ENCODE results near the gene SYAP1. TPM values are rescaled to one million over a fixed set of nuclear protein-coding genes. Genes with fewer than 3 reads are reported as not detected.

Gene SYAP1
- total RNA-seq, 3 donors from 2014 or later (not counting 1 experiment from before 2014, with no cell fraction given) = 42.9 to 58.4 (median 45.4) TPM

GRCh38 chrX:16702700-16703599 is 16.5 kb upstream of the SYAP1 start:
- no peaks in the 10 kb centered on the region for H3K4me1 ChIP-seq (ENCODE audit: control insufficient read depth, insufficient read depth, low read length)
- H3K27ac Mint-ChIP-seq = no peak overlapping the region
- WGBS (ENCODE audit: insufficient coverage) = 96% methylated on average over 15 of the region's 15 CpGs
- no peaks in the 10 kb centered on the region for H3K36me3 Mint-ChIP-seq
- DNase-seq (no peak), ATAC-seq (no peak)
- no peaks in the 10 kb centered on the region for H3K9me3 Mint-ChIP-seq
- intact Hi-C loops (cut with micrococcal nuclease) = no loop called here
- no peaks in the 10 kb centered on the region for H3K36me3 ChIP-seq (ENCODE audit: control insufficient read depth, insufficient read depth, low read length)
- no peaks in the 10 kb centered on the region for H3K27me3 ChIP-seq (ENCODE audit: control insufficient read depth, insufficient read depth, low read length)
- H3K4me1 Mint-ChIP-seq = no peaks in the 10 kb centered on the region
- H3K4me3 ChIP-seq (ENCODE audit: low read length) = no peak overlapping the region
- no peaks in the 10 kb centered on the region for H3K27me3 Mint-ChIP-seq (ENCODE audit: low read depth in 2 of 2)
- H3K4me3 Mint-ChIP-seq = no peak overlapping the region
- TF ChIP-seq CTCF (IDR thresholded peaks at IDR 0.05) = no peak
- H3K9me3 ChIP-seq (ENCODE audit: control insufficient read depth, insufficient read depth, low read length) = no peaks in the 10 kb centered on the region
- no peak overlapping the region for H3K27ac ChIP-seq (ENCODE audit: low read length)

DNA sequence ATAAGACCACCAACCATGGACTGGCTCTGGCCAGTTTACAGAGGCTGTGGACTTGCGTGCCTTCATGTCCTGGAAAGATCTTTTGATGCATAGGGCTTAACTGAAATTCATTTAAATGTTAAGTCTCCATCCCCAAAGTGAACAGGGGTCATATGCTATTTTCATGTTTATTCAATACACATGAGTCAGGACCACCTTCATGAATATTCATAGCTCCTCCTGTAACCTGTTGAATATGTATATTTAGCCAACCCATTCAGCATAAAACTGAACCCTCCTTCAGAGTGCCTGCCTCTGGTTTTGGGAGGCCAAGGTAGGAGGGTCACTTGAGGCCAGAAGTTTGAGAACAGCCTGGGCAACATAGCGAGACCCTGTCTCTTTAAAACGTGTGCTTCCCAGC is 14.0 kb upstream of the SYAP1 start:
- Histone ChIP-seq H3K36me3 (ENCODE audit: control insufficient read depth, insufficient read depth, low read length) (no peaks in the 10 kb centered on the region), H3K27me3 (ENCODE audit: control insufficient read depth, insufficient read depth, low read length) (no peaks in the 10 kb centered on the region), H3K9me3 (ENCODE audit: control insufficient read depth, insufficient read depth, low read length) (no peaks in the 10 kb centered on the region), H3K4me3 (ENCODE audit: low read length) (no peak overlapping the region), H3K27ac (ENCODE audit: low read length) (no peak overlapping the region), H3K4me1 (ENCODE audit: control insufficient read depth, insufficient read depth, low read length) (no peaks in the 10 kb centered on the region)
- Mint-ChIP-seq H3K27me3 (ENCODE audit: low read depth in 2 of 2) (no peaks in the 10 kb centered on the region), H3K36me3 (no peaks in the 10 kb centered on the region), H3K27ac (no peak overlapping the region), H3K4me3 (no peak overlapping the region), H3K9me3 (no peaks in the 10 kb centered on the region), H3K4me1 (peaks cover 0 to 4% of the 10 kb centered on the region in 2 donors)
- ATAC-seq (no peak), DNase-seq (no peak)
- intact Hi-C loops (cut with micrococcal nuclease) = no loop called here
- TF ChIP-seq CTCF (IDR thresholded peaks at IDR 0.05) = no peak
- 87% methylated on average over 3 of the region's 3 CpGs for WGBS (ENCODE audit: insufficient coverage)

DNA sequence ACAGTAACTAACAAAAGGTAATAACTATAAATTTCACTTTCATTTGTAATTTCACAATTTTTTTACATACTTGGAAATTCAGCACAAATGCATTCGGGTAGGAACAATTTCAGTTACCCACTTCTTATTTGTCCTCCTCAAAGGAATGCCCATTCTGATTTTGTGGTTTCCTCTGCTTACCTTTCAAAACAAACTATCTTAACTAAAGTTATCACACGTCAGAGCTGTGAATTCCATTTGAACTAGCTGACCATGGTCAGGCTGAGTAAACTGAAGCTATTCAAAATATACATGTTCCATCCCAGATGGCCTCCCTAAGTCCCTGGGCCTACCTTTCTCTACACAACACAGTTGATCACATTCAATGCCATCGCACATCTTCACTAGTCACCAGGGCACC is 11.4 kb upstream of the SYAP1 start:
- H3K36me3 Mint-ChIP-seq = no peaks in the 10 kb centered on the region
- H3K9me3 Mint-ChIP-seq = no peaks in the 10 kb centered on the region
- H3K4me1 Mint-ChIP-seq = peaks cover 0 to 14% of the 10 kb centered on the region in 2 donors
- Histone ChIP-seq H3K4me1 (ENCODE audit: control insufficient read depth, insufficient read depth, low read length) (peaks cover 10% of the 10 kb centered on the region), H3K27ac (ENCODE audit: low read length) (no peak overlapping the region), H3K9me3 (ENCODE audit: control insufficient read depth, insufficient read depth, low read length) (no peaks in the 10 kb centered on the region), H3K36me3 (ENCODE audit: control insufficient read depth, insufficient read depth, low read length) (no peaks in the 10 kb centered on the region), H3K27me3 (ENCODE audit: control insufficient read depth, insufficient read depth, low read length) (no peaks in the 10 kb centered on the region), H3K4me3 (ENCODE audit: low read length) (no peak overlapping the region)
- no peak for ATAC-seq
- no peak for DNase-seq
- H3K4me3 Mint-ChIP-seq = no peak overlapping the region
- no peak overlapping the region for H3K27ac Mint-ChIP-seq
- peaks cover 0 to 8% of the 10 kb centered on the region in 2 donors for H3K27me3 Mint-ChIP-seq (ENCODE audit: low read depth in 2 of 2)
- intact Hi-C loops (cut with micrococcal nuclease) = no loop called here
- no peak for TF ChIP-seq CTCF (IDR thresholded peaks at IDR 0.05)
- 59% methylated on average over 3 of the region's 3 CpGs for WGBS (ENCODE audit: insufficient coverage)
